GM23338 (cell line): ENCODE data around the gene SBF2. TPM values are rescaled to one million over a fixed set of nuclear protein-coding genes. Genes with fewer than 3 reads are reported as not detected.

ENCODE experiments used
- ATAC-seq: fragments of 200-7000 bp; cut with Tn5 transposase; 3 replicates; pipeline ENCODE4 v1.9.1; 2020
- DNase-seq: peaks from one replicate; pipeline ENCODE4 v3.0.0-alpha.2; 2015; ENCODE audit warnings: low spot score
- H2AFZ ChIP-seq: fragments of 200-600 bp; sonication (generic); 2 replicates; pipeline ENCODE4 v1.8.0; 2016; ENCODE audit warnings: antibody characterized with exemption, mild to moderate bottlenecking, moderate library complexity
- H3F3A ChIP-seq: fragments of 200-600 bp; sonication (generic); replicated peaks from 2 replicates; pipeline ENCODE4 v1.8.0; 2017; ENCODE audit warnings: antibody characterized with exemption, mixed run types, low read depth
- H3K27ac ChIP-seq: fragments of 200-600 bp; sonication (generic); 2 replicates; pipeline ENCODE4 v1.6.1; 2016; ENCODE audit warnings: low read depth
- H3K27me3 ChIP-seq: fragments of 200-600 bp; sonication (generic); 2 replicates; pipeline ENCODE4 v1.8.0; 2016; ENCODE audit warnings: mild to moderate bottlenecking, mixed run types, moderate library complexity; ENCODE audit not compliant: insufficient read depth
- H3K36me3 ChIP-seq: fragments of 200-600 bp; sonication (generic); 2 replicates; pipeline ENCODE4 v1.8.0; 2016; ENCODE audit warnings: mild to moderate bottlenecking; ENCODE audit not compliant: insufficient read depth
- H3K4me1 ChIP-seq: fragments of 200-600 bp; sonication (generic); 2 replicates; pipeline ENCODE4 v1.8.0; 2016; ENCODE audit warnings: mild to moderate bottlenecking, moderate library complexity; ENCODE audit not compliant: insufficient read depth
- H3K4me2 ChIP-seq: fragments of 200-600 bp; sonication (generic); 2 replicates; pipeline ENCODE4 v1.7.1; 2017; ENCODE audit warnings: mixed run types
- H3K4me3 ChIP-seq: fragments of 200-600 bp; sonication (generic); 2 replicates; pipeline ENCODE4 v1.6.1; 2016; ENCODE audit warnings: mixed run types
- H3K79me2 ChIP-seq: fragments of 200-600 bp; sonication (generic); replicated peaks from 2 replicates; pipeline ENCODE4 v1.8.0; 2017; ENCODE audit warnings: mild to moderate bottlenecking; ENCODE audit not compliant: insufficient read depth
- H3K9me2 ChIP-seq: fragments of 200-600 bp; sonication (generic); 2 replicates; pipeline ENCODE4 v1.8.0; 2017; ENCODE audit not compliant: insufficient read depth
- H4K20me1 ChIP-seq: fragments of 200-600 bp; sonication (generic); replicated peaks from 2 replicates; pipeline ENCODE4 v1.8.0; 2017; ENCODE audit warnings: mild to moderate bottlenecking; ENCODE audit not compliant: insufficient read depth
- H3K27ac Mint-ChIP-seq: 2 replicates; pipeline ENCODE4 v1.8.0; 2020; ENCODE audit warnings: inconsistent platforms, mild to moderate bottlenecking, moderate library complexity, mixed read lengths
- H3K27me3 Mint-ChIP-seq: 3 replicates; pipeline ENCODE4 v1.8.0; 2022; ENCODE audit warnings: low read depth, mild to moderate bottlenecking, moderate library complexity, mixed read lengths, inconsistent platforms; ENCODE audit not compliant: insufficient read depth, poor library complexity
- H3K36me3 Mint-ChIP-seq: 3 replicates; pipeline ENCODE4 v1.8.0; 2021; ENCODE audit warnings: low read depth, mild to moderate bottlenecking, inconsistent platforms, moderate library complexity, mixed read lengths
- H3K4me1 Mint-ChIP-seq: 3 replicates; pipeline ENCODE4 v1.8.0; 2020; ENCODE audit warnings: mild to moderate bottlenecking, inconsistent platforms, mixed read lengths
- H3K4me3 Mint-ChIP-seq: 3 replicates; pipeline ENCODE4 v1.8.0; 2021; ENCODE audit warnings: moderate library complexity, mild to moderate bottlenecking, inconsistent platforms, mixed read lengths
- H3K9me3 Mint-ChIP-seq: 3 replicates; pipeline ENCODE4 v1.8.0; 2020; ENCODE audit warnings: moderate library complexity, mild to moderate bottlenecking, inconsistent platforms, mixed read lengths
- CTCF ChIP-seq, 2 experiments: fragments of 200-600 bp in 1 of 2; sonication (generic) in 1 of 2; conservative IDR thresholded peaks; 2 replicates each; pipeline versions ENCODE4 v1.5.1 to v1.6.1; 2016 to 2017; ENCODE audit warnings: antibody characterized with exemption in 2 of 2, low read depth in 2 of 2, mild to moderate bottlenecking in 2 of 2, moderate library complexity in 1 of 2
- ETS1 ChIP-seq: IDR thresholded peaks from 2 replicates; pipeline ENCODE4 v1.6.1; 2016; ENCODE audit warnings: antibody characterized with exemption
- EZH2 ChIP-seq: fragments of 200-600 bp; sonication (generic); IDR thresholded peaks from one replicate; pipeline ENCODE4 v1.8.0; 2017; ENCODE audit warnings: antibody characterized with exemption, mild to moderate bottlenecking, low read depth; ENCODE audit not compliant: unreplicated experiment
- JUNB ChIP-seq: IDR thresholded peaks from one replicate; pipeline ENCODE4 v1.6.1; 2016; ENCODE audit warnings: antibody characterized with exemption; ENCODE audit not compliant: unreplicated experiment
- NANOG ChIP-seq: IDR thresholded peaks from 2 replicates; pipeline ENCODE4 v1.6.1; 2016; ENCODE audit warnings: antibody characterized with exemption, borderline replicate concordance
- POLR2AphosphoS5 ChIP-seq: IDR thresholded peaks from 2 replicates; pipeline ENCODE4 v1.6.1; 2016; ENCODE audit warnings: antibody characterized with exemption, low read depth
- STAT1 ChIP-seq: IDR thresholded peaks from one replicate; pipeline ENCODE4 v1.6.1; 2016; ENCODE audit warnings: antibody characterized with exemption; ENCODE audit not compliant: unreplicated experiment
- ZNF114 ChIP-seq: fragments of 250-450 bp; sonication (Bioruptor Pico); IDR thresholded peaks from 2 replicates; pipeline ENCODE4 v1.5.0; 2020; ENCODE audit warnings: mild to moderate bottlenecking, moderate library complexity
- ZNF331 ChIP-seq: fragments of 250-450 bp; sonication (Bioruptor Pico); IDR thresholded peaks from 2 replicates; pipeline ENCODE4 v1.5.0; 2020; ENCODE audit warnings: low read depth, mild to moderate bottlenecking, moderate library complexity
- polyA plus RNA-seq: library from polyadenylated mRNA; unstranded; fragments of >200 nt; fragmentation: Nextera tagmentation; extraction: Ambion mirVana; gene quantifications from 2 replicates; pipeline ENCODE4 v1.2.1, GENCODE V29; 2016
- total RNA-seq: library from RNA; depleted of rRNA; stranded (reverse); fragments of >200 nt; shearing (Covaris generic); gene quantifications from 2 replicates; pipeline ENCODE4 v1.2.3, GENCODE V29; 2014
- TF ChIP-seq, protein P1 (sequence below): IDR thresholded peaks from one replicate; pipeline ENCODE4 v1.6.1; 2018; ENCODE audit warnings: antibody characterized with exemption; ENCODE audit not compliant: unreplicated experiment
- TF ChIP-seq, protein P2 (sequence below): fragments of 250-450 bp; sonication (Bioruptor Pico); IDR thresholded peaks from 2 replicates; pipeline ENCODE4 v1.5.0; 2020; ENCODE audit warnings: mild to moderate bottlenecking, moderate library complexity

SBF2 gene
- total and polyA plus RNA-seq, 2 experiments from 2014 or later: 25.6 to 53.5 TPM

DNA sequence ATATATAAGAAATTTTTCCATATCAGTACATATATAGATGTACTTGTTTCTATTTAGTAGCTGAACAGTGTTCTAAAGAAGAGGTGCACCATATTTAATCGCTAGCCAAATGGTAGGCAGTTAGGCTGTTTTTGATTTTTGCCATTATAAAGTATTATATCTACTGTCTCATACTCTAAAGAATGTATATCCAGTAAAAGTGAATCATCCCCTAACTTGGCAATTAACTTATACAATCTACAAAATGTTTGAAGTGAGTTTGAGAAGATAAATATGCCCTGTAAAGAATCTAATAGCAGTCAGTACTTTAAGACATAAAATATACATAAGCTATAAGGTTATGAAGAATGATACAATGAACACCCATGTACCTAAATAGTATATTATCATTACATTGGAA lies 338.6 kb downstream of the SBF2 start:
- no peak for DNase-seq
- no peaks in the 10 kb centered on the region for H3K9me2 ChIP-seq
- H3K27ac ChIP-seq: no peak overlapping the region
- Mint-ChIP-seq H3K27ac (no peak overlapping the region), H3K9me3 (no peaks in the 10 kb centered on the region), H3K27me3 (no peaks in the 10 kb centered on the region), H3K4me1 (peaks cover 6% of the 10 kb centered on the region), H3K36me3 (peaks cover 28% of the 10 kb centered on the region), H3K4me3 (no peak overlapping the region)
- H3K27me3 ChIP-seq: no peaks in the 10 kb centered on the region
- H3K4me2 ChIP-seq: no peak overlapping the region
- TF ChIP-seq, protein P1, sequence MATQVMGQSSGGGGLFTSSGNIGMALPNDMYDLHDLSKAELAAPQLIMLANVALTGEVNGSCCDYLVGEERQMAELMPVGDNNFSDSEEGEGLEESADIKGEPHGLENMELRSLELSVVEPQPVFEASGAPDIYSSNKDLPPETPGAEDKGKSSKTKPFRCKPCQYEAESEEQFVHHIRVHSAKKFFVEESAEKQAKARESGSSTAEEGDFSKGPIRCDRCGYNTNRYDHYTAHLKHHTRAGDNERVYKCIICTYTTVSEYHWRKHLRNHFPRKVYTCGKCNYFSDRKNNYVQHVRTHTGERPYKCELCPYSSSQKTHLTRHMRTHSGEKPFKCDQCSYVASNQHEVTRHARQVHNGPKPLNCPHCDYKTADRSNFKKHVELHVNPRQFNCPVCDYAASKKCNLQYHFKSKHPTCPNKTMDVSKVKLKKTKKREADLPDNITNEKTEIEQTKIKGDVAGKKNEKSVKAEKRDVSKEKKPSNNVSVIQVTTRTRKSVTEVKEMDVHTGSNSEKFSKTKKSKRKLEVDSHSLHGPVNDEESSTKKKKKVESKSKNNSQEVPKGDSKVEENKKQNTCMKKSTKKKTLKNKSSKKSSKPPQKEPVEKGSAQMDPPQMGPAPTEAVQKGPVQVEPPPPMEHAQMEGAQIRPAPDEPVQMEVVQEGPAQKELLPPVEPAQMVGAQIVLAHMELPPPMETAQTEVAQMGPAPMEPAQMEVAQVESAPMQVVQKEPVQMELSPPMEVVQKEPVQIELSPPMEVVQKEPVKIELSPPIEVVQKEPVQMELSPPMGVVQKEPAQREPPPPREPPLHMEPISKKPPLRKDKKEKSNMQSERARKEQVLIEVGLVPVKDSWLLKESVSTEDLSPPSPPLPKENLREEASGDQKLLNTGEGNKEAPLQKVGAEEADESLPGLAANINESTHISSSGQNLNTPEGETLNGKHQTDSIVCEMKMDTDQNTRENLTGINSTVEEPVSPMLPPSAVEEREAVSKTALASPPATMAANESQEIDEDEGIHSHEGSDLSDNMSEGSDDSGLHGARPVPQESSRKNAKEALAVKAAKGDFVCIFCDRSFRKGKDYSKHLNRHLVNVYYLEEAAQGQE: no peak
- no peak for TF ChIP-seq POLR2AphosphoS5
- no peak for TF ChIP-seq ZNF331 (CRISPR knock-in tag)
- TF ChIP-seq STAT1: no peak
- no peak for TF ChIP-seq ETS1
- TF ChIP-seq, protein P2, sequence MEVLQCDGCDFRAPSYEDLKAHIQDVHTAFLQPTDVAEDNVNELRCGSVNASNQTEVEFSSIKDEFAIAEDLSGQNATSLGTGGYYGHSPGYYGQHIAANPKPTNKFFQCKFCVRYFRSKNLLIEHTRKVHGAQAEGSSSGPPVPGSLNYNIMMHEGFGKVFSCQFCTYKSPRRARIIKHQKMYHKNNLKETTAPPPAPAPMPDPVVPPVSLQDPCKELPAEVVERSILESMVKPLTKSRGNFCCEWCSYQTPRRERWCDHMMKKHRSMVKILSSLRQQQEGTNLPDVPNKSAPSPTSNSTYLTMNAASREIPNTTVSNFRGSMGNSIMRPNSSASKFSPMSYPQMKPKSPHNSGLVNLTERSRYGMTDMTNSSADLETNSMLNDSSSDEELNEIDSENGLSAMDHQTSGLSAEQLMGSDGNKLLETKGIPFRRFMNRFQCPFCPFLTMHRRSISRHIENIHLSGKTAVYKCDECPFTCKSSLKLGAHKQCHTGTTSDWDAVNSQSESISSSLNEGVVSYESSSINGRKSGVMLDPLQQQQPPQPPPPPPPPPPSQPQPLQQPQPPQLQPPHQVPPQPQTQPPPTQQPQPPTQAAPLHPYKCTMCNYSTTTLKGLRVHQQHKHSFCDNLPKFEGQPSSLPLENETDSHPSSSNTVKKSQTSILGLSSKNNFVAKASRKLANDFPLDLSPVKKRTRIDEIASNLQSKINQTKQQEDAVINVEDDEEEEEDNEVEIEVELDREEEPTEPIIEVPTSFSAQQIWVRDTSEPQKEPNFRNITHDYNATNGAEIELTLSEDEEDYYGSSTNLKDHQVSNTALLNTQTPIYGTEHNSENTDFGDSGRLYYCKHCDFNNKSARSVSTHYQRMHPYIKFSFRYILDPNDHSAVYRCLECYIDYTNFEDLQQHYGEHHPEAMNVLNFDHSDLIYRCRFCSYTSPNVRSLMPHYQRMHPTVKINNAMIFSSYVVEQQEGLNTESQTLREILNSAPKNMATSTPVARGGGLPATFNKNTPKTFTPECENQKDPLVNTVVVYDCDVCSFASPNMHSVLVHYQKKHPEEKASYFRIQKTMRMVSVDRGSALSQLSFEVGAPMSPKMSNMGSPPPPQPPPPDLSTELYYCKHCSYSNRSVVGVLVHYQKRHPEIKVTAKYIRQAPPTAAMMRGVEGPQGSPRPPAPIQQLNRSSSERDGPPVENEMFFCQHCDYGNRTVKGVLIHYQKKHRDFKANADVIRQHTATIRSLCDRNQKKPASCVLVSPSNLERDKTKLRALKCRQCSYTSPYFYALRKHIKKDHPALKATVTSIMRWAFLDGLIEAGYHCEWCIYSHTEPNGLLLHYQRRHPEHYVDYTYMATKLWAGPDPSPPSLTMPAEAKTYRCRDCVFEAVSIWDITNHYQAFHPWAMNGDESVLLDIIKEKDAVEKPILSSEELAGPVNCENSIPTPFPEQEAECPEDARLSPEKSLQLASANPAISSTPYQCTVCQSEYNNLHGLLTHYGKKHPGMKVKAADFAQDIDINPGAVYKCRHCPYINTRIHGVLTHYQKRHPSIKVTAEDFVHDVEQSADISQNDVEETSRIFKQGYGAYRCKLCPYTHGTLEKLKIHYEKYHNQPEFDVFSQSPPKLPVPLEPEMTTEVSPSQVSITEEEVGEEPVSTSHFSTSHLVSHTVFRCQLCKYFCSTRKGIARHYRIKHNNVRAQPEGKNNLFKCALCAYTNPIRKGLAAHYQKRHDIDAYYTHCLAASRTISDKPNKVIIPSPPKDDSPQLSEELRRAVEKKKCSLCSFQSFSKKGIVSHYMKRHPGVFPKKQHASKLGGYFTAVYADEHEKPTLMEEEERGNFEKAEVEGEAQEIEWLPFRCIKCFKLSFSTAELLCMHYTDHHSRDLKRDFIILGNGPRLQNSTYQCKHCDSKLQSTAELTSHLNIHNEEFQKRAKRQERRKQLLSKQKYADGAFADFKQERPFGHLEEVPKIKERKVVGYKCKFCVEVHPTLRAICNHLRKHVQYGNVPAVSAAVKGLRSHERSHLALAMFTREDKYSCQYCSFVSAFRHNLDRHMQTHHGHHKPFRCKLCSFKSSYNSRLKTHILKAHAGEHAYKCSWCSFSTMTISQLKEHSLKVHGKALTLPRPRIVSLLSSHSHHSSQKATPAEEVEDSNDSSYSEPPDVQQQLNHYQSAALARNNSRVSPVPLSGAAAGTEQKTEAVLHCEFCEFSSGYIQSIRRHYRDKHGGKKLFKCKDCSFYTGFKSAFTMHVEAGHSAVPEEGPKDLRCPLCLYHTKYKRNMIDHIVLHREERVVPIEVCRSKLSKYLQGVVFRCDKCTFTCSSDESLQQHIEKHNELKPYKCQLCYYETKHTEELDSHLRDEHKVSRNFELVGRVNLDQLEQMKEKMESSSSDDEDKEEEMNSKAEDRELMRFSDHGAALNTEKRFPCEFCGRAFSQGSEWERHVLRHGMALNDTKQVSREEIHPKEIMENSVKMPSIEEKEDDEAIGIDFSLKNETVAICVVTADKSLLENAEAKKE: no peak
- no peak for TF ChIP-seq EZH2
- no peak for TF ChIP-seq JUNB
- no peak for TF ChIP-seq CTCF (conservative IDR thresholded peaks at IDR 0.05; ENCODE audit: low read depth in 2 of 2)
- no peak for TF ChIP-seq ZNF114 (CRISPR knock-in tag)
- no peak for TF ChIP-seq NANOG
- no peak overlapping the region for H3K4me3 ChIP-seq
- no peaks in the 10 kb centered on the region for H3F3A ChIP-seq
- H3K79me2 ChIP-seq: no peaks in the 10 kb centered on the region
- H2AFZ ChIP-seq: no peak overlapping the region
- ATAC-seq: no peak
- no peaks in the 10 kb centered on the region; the same call in 1 of the 2 replicates for H3K4me1 ChIP-seq
- no peaks in the 10 kb centered on the region for H3K36me3 ChIP-seq
- no peaks in the 10 kb centered on the region for H4K20me1 ChIP-seq
